Neural cell (in vitro differentiated cells): Measurements from ENCODE around the gene MOB3A.

Experiments
- CTCF ChIP-seq: fragments of 450-650 bp; IDR thresholded peaks from 2 replicates; pipeline ENCODE4 v1.5.1; 2014; ENCODE audit warnings: antibody characterized with exemption, mild to moderate bottlenecking, moderate library complexity; ENCODE audit not compliant: poor library complexity, severe bottlenecking
- EP300 ChIP-seq: fragments of 450-650 bp; conservative IDR thresholded peaks from 2 replicates; pipeline ENCODE4 v1.6.1; 2014; ENCODE audit warnings: antibody characterized with exemption, mild to moderate bottlenecking, moderate library complexity; ENCODE audit not compliant: poor library complexity, severe bottlenecking
- EZH2 ChIP-seq: fragments of 200-600, 300-800 bp; shearing (Covaris generic), sonication (generic); IDR thresholded peaks from 2 replicates; pipeline ENCODE4 v1.6.1; 2014; ENCODE audit warnings: antibody characterized with exemption, low read length, borderline replicate concordance, mild to moderate bottlenecking; ENCODE audit not compliant: insufficient read depth, poor library complexity, severe bottlenecking
- RAD21 ChIP-seq: fragments of 450-650 bp; conservative IDR thresholded peaks from 2 replicates; pipeline ENCODE4 v1.6.1; 2014; ENCODE audit warnings: antibody characterized with exemption, mild to moderate bottlenecking, moderate library complexity
- REST ChIP-seq: IDR thresholded peaks from 2 replicates; pipeline ENCODE4 v1.6.1; 2012; ENCODE audit warnings: borderline replicate concordance
- SMC3 ChIP-seq: fragments of 450-650 bp; conservative IDR thresholded peaks from 2 replicates; pipeline ENCODE4 v1.6.1; 2014; ENCODE audit warnings: antibody characterized with exemption, mild to moderate bottlenecking, moderate library complexity; ENCODE audit not compliant: poor library complexity
- TAF1 ChIP-seq: IDR thresholded peaks from 2 replicates; pipeline ENCODE4 v1.6.1; 2012; ENCODE audit warnings: low read depth

GRCh38 chr19:2041683-2042484 is 54.2 kb downstream of the MOB3A start:
- TF ChIP-seq CTCF: no peak
- peak; percentile 19 for TF ChIP-seq RAD21
- TF ChIP-seq TAF1: peak; percentile 61
- TF ChIP-seq REST: peak; percentile 60
- TF ChIP-seq EP300: peak; percentile 67
- peak; percentile 1 for TF ChIP-seq SMC3
- TF ChIP-seq EZH2: no peak
